Kasumi-1 (cell line): Measurements from ENCODE around the gene NR2C2.
A peak's percentile ranks its signal among the peaks of the same experiment; 100 is the strongest.
"Not testable (repeated sequence)": the region's sequence is repeated elsewhere in the genome, so short reads cannot be mapped to it uniquely, and the experiment has no call there.

ENCODE experiments used
- DNase-seq, 2 experiments: peaks; one replicate each; lab custom pipeline; 2025; lab: John Stamatoyannopoulos, UW

NR2C2 gene

DNA sequence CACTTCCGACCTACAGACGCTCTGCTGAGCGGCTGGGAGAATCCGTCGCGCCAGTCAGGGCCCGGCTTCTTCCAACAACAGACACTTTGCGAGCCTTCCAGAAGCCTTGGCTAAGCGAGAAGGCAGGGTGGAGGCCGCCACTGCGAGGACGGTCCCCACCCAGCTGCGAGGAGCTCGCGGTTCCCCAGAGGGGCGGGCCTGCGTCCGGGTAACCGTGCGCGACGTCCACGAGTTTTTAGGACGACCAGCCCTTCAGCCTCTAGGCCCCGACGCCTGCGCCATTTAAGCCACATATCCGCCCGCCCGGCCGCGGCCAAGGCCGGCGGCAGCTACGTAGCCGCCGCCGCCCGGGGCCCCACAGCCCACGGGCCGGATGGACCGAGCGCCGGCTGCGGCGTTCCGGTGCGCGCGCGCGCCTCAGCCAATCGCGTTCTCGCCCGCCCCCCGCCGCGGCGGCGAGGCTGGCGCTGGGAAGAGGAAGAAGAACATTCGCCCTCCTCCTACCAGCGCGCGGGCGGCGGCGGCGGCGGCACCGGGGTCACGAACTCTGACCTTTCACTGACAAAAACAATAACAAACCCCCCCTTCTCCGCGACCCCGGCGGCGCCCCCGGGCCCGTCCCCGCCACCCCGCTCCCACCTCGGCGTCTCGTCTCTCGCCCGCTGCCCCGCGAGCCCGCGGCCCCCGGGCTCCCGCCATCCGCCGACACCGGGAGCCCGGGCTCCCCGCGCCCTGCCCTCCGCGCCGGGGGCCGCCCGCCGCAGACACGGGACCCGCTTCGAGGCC lies at the start of gene NR2C2:
Gene NR2C2 (plus strand): TSS at position 484 of the 786 bp plus-strand sequence. CDS start 56,332 bp downstream, outside the sequence.
- peak; percentile 66 to 79 for DNase-seq

DNA sequence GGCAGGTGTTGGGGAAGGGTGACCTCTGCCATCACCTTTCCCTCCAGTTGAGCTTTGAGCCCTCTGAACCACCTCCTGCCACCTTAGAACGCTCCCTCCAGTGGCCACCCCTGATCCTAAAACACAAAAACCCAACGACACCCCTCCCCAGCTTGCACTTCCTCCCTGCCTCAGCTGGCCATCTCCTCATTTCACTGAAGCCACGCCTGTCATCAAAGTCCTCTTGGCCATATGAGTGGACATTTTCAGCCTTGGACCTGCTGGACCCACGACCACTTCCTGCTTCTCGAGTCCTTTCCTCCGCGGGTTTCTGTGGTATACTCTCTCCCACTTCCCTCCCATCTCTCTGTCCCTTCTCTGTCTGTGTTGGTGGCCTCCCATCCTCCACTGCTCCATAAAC lies 48.5 kb upstream of the NR2C2 start:
- DNase-seq = no peak

DNA sequence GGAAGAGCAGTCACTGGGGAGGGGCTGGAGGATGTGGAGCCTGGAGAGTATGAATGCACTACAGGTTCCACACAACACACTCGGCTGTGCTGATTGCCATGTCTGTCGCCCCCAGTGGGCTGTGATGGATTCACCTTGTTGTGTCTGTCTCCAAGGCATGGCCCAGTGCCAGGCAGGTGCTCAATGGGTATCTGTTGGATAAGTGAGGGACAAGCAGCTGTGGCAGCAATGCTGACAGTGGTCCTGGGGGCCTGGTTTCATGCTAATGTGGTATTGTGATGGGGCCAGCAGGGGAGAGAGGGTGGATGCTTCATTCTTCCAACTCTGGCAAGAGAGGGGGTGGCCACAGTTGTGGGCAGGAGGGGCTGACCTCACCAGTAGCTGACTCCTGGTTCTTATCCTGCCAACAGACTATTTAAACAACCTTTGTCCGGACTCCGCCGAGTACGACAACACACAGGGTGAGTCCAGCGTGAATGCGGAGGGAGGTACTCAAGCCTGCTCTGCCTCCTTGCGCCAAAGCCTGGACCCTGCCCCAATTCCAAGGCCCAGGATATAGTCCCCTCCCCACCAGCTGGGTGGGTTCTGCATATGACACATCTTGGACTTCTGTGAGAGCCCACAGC lies 47.3 kb upstream of the NR2C2 start:
- no peak for DNase-seq

DNA sequence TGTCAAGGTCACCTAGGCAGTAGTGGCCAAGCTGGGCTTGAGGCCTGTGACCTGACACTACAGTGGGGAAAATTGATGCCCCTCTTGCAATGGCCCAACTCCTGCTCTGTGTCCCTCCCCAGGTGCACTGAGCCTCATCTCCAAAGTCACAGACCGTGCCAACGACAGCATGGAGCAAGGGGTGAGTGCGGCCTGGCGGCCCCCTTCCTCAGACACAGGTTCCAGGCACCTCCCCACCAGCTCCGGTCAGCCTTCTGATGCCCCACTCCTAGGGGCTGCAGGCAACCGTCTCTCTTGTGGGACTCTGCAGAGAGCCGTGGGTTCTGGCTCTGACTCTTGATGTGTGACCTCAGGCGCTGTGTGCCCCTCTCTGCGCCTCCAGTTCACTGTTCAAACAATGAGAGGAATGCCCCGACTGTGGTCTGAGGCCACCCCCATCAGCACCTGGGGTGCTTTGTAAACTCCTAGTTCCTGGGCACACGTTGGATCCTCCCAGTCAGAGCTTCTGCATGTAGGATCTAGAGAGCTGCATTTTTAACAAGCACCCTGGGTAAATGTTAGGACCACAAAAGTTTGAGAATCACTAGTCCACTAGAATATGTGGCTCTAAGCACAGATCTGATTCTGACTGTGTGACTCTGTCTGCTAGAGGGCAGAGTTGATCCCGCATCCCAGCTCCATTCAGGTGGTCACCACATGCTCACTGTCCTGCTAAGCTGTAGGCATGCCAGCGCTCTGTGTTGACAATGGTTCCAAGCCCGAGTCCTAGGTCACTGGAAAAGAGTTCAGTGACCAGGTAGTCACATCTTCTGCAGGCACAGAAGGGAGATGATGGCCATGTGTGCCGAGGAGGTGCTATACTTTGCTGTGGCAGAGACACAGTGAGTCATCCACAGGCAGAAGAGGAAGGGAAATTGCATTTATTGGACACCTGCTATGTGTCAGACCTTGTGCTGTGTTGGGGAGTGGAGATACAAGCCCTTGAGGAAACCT lies 46.2 kb upstream of the NR2C2 start:
- DNase-seq = no peak

DNA sequence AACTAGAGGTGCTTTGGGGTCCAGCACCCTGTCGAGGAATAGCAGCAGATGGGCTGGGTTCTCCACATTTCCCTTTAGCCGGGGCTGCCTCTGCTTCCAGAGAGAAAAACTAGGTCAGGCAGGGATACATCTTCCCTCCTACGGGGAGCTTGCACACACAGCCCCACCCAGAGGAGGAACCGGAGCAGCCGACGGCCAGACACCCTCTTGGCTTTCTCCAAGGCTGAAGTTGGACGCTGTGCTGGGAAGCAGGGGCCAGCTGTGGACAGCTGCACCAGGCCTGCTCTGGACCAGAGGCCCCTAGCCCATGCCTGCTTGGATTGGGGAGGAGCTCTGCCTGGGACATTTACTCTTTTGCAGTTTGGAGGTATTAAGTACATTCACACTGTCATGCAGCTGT lies 44.7 kb upstream of the NR2C2 start:
- DNase-seq = no peak

DNA sequence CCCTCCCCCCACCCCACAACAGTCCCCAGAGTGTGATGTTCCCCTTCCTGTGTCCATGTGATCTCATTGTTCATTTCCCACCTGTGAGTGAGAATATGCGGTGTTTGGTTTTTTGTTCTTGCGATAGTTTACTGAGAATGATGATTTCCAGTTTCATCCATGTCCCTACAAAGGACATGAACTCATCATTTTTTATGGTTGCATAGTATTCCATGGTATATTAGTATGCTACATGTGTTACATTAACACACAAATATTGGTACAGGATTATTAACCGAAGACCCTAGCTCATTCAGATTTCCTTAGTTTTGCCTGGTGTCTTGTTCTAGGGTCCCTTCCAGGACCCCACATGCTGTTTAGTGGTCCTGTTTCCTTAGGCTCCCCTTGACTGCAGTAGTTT lies 43.9 kb upstream of the NR2C2 start:
- not testable (repeated sequence) for DNase-seq

DNA sequence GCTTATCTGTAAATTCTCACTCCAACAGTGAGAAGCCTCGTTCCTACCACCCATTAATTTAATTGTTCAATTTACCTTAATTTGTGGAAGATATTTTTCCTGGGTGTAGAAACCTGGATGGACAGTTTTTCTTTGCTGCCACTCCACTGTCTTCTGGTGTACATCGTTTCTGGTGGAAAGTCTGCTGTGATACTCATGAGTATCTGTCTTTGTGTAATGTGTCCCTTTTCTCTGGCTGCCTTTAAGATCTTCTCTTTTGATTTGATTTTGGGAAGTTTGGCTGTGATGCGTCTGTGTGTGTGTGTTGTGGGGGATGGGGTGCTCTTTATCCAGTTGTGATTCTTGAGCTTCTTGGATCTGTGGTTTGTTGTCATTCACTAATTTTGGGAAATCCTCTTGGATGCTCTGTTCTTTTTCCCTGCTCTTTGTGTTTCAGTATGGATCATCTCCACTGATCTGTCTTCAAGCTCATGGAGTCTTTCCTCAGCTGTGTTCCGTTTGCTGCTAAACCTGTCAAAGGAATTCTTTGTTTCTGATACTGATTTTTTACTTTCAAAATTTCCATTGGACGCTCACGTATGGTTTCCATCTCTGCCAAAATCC lies 42.2 kb upstream of the NR2C2 start:
- no peak for DNase-seq

DNA sequence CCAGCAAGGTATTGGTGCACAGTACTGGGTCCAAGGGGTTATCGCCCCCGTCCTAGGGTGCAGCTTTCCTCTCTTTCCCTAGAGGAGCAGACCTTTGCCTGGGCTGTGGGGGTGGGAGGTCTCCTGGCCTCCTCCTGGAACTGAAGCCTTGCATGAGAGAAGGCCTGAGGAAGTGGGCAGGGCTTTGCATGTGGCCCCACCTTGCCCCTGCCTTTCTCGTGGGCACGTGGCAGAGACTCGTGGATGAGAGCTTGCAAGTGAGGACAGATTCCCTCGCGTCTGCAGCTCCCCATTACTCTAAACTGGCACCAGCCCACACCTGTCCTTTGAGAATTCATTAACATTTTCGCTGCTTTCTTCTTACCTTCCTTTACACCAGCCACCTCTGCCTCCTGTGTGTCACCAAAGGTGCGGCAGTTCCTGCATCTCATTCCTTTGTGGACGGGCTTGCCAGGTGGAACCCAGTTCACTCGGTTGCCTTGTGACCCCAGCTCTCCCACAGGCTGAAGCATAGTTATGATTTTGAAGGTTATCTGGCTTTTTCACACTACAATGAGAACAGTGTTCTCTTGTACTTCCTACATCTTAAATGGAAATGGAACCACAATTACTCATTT lies 40.9 kb upstream of the NR2C2 start:
- no peak for DNase-seq

DNA sequence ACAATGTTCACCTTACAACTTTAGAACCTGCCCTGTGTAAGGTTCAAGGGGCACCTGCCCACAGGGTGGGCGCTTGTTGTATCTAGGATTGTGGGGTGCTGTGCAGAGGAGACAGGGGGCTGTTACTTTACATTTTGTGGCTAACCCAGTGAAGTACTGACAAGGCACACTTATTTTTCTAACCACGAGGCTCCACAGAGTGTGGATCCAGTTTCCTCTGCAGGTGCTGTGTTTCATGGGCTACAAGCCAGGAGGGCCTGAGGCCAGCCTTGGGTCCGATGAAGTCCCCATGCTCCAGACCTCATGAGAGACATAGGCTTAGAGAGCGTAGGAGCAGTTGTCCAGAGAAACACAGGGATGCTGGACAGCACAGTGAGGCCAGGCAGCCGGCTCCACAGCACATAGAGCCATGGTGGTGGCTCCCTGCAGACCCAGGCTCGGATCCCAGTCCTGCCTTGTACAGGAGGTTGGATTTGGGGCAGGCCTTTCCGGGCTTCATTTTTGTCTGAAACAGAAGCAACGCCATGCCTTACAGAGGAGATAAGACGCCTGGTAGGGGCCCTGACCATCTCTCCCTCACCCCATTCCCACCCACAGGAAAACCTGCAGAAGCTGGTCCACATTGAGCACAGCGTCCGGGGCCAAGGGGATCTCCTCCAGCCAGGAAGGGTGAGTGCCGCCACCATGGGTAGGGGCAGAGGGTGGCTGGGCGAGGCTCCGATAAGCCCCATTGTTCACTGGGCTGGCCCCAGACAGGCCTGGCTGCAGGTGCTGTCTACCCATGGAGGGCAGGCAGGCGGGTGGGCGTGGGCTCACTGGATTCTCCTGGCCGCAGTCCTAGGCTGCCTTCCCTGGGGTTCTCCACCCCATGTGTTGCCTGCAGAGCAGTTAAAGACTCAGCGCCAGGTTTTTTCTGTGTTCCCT lies 40.1 kb upstream of the NR2C2 start:
- DNase-seq = no peak

DNA sequence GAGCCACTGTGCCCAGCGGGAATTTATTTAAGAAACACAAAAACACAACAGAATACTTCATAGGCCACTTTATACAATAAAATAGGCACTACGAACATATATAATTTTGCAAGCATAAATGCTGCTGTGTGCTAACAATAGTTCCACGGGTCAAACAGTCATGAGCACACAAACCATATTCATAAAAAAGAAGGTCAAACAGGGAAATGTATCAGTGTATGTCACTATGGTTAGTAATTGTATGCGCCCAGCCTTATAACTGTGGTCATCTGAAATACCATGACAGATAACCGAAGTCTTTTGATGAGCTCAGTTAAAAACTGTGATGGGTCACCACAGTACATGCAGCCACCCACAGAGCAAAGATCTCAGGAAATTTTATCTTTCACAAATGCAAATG lies 38.1 kb upstream of the NR2C2 start:
- DNase-seq = no peak

DNA sequence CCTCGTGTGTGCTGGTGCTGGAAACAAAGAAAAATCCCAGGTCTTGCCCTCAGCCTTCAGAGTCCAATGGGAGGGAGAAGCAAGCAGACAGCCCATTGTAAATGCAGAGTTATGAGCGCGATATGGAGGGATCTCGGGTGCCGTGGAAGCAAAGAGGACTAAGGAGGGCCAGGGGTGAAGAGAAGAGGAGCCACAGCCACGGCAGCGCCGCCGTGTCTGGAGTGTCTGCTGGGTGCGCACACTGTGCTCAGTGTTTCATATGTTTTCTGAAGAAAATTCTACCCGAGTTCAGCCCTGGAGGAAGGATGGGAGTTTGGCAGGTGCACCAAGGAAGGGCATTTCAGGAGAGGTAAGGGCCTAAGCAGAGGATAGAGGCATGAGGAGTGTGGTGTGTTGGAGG lies 35.7 kb upstream of the NR2C2 start:
- DNase-seq = no peak

DNA sequence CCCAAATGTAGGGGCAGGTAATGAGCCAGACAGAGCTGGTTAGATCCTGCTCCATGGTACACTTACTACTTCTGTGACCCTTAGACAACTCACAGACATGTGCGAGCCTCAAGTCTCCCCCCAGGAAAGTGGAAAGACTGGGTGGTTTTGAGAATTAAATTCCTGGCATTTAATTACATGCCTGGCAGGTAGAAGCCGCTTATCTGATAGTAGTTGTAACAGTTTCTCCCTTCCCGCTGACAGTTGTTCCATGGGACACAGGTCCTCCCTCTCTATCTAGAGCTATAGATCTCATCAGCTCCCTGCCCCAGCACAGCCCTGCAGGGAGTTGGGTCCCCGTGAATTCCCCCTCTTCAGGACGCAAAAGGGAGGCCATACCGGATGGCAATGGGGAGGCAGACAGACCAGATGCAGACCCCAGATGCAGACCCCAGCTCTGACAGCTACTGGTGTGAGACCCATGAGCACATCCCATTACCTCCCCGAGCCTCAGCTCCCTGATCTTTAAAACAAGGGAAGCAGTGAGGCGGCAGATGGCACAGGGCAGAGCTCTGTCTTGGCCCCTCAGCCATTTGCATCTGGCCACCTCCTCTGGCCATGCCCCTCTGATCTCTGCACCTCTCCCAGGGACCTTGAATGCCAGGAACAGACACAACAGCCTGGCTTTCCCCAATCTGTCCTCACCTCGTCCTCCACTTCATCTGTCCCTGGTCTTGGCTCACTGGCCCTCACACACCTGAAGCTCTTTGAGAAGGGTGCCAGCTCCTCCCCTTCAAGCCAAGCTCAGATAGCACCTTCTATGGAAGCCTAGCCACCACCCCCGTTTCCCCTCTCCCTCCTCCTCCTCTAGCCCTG lies 34.1 kb upstream of the NR2C2 start:
- no peak for DNase-seq

DNA sequence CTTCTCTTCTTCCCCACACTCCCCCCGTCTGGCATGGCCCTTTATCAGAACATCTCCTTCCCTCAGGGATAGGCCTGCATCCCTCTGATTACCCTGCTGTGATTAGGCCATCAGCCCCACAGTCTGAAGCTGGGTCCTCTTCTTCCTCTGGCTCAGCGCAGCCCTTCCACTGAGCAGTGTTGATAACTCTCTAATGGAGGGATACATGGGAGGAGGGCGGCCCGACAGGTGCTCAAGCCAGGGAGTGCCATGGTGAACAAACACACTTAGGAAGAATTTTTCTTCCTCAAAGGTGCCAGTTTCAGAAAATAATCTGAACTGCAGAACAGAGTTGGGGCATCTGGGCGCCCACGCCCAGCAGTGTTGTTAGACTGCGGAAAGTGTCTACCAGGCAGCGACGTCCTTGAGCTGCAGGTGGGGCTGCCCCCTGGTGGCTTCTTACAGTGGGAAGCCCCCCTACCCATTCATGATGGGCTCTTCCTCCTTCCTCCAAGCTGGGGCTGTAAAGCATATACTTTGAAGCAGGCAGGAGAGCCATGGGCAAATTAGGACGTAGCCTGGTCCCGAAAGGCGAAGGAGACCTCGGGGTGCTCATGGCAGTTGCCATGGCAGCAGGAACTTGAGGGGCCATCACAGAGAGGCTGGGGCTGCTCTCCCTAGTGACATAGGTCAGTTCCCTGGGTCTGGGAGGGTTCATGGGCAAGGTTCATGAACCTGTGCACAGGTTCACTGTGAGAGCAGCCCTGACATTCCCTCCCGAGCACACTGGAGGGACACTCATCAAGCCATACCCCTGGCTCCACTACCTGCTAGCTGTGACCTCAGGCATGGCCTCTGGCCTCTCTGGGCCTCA lies 33.2 kb upstream of the NR2C2 start:
- no peak for DNase-seq

DNA sequence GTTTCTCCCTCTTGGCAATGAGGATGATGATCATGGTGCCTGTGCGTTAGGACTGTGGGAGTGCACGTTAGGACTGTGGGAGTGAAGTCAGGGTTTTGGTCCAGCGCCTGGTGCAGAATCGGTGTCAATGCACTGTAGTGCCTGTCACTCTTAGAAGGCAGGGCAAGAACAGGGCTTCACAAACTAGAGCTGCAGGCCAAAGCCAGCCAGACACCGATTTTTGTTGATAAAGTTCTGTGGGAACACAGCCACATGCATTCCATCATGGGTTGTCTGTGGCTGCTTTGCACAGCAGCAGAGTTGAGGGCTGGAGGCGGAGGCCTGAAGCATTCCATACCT lies 32.6 kb upstream of the NR2C2 start:
- DNase-seq = no peak

DNA sequence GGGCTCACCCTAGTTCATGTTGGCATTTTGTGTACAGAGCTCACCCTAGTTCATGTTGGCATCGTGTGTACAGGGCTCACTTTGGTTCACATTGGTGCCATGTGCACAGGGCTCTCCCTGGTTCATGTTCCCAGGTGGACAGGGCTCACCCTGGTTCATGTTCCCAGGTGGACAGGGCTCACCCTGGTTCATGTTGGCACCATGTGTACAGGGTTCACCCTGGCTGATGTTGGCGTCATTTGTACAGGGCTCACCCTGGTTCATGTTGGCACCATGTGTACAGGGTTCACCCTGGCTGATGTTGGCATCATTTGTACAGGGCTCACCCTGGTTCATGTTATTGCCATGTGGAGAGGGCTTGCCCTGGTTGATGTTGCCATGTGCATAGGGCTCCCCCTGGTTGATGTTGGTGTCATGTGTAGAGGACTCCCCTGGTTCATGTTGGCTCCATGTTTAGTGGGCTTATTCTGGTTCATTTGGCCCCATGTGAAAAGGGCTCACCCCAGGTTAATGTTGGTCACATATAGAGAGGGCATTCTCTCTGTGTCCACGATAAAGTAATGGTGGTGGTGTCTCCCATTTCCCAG lies 31.7 kb upstream of the NR2C2 start:
- DNase-seq = no peak

DNA sequence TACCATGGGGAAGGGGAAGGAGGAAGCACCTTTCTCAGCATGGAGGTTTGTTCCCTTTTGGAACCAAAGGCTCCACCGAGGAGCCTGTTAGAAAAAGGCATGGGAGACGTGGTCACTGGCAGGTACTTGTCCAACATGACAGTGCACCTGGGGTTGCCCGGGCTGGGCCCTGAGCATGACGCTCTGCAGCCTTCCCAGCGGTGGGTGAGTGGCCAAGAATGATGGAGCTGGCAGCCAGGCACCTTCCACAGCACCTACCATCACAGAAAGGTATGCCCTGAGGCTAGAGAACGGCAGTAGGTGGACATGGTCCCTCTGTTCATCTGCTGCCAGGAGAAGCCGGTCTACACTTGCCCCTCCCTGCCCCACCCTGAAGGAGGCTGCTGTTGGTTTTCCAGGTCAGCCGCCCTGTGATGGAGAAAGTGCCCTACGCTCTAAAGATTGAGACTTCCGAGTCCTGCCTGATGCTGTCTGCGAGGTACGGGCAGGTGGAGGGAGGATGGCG lies 29.0 kb upstream of the NR2C2 start:
- no peak for DNase-seq

DNA sequence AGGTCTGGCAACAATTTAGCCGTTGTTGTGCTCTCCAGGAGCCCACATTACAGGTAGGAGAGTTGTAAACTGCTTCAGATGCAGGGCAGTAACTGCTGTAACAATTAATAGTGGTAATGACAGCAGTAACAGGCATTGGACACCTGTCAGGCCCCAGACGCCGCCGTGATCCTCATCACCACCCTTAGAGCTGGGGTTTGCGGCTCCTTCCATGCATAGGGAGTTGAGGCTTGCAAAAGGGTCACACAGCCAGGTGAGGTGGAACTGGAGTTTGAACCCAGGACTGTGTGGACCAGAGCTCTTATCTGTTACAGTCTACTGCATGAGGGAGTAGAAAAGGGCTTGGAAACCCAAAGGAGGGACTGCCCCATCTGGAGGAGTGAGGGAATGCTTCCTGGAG lies 26.8 kb upstream of the NR2C2 start:
- no peak for DNase-seq

DNA sequence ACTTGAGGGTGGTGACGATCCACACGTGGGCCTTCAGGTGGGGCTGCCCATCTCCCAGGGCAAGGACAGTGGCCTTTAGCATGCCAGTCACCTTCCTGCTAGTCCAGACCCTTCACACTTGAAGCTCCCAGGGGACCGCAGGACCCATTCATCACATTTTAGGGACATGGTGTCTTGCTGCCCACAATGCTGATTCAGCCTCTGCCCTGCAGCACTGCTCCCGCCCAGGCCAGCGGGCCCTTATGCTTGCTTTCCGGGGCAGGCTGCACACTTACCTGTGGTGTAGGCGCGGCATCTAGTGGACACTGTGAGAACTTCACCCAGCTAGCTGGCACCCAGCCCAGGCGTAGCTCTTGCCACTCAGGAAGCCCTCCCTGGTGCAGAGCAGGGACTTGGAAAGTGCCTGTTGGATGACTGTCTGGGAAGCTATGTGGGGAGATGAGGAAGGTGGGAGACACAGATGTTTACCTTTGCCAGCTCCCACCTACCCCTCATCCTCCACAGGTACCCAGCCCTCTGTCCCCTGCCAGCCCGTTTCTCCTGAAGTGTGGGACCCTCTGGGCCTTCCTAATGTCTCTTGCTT lies 26.3 kb upstream of the NR2C2 start:
- peak; percentile 78 to 86 for DNase-seq
